GM21528 (cell line): ENCODE results near the gene RAB11FIP4.

Experiments used
- ATAC-seq: cut with Tn5 transposase; IDR thresholded peaks from one replicate; pipeline ENCODE4 v1.9.1; 2021; ENCODE audit warnings: mild to moderate bottlenecking, moderate library complexity; ENCODE audit not compliant: unreplicated experiment, low FRiP score

RAB11FIP4 gene

GRCh38 chr17:31515267-31515666 is 123.8 kb downstream of the RAB11FIP4 start:
- no peak for ATAC-seq

DNA sequence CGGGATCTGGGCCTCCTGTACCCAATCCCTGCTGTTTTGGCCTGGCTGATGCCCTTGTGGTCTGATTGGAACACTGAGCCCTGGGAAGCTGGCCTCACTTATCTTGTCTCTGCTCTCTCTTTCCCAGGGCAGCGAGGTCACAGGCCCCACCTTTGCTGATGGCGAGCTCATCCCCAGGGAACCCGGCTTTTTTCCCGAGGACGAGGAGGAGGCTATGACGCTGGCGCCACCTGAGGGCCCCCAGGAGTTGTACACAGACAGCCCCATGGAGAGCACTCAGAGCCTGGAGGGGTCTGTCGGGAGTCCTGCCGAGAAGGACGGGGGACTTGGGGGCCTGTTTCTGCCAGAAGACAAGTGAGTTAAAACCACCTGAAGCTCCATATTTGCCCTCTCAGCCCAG is 126.0 kb downstream of the RAB11FIP4 start:
- ATAC-seq = no peak

DNA sequence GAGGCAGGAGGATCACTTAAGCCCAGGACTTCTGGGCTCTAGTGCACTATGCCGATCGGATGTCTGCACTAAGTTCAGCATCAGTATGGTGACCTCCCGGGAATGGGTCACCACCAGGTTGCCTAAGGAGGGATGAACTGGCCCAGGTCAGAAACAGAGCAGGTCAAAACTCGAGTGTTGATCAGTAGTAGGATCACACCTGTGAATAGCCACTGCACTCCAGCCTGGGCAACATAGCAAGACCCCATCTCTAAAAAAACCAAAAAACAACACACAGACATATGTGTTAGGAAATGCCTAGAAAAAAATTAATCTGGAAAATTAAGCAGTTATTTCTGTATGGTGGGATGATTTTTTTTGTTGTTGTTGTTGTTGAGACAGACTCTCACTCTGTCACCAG is 127.0 kb downstream of the RAB11FIP4 start:
- ATAC-seq = no peak

DNA sequence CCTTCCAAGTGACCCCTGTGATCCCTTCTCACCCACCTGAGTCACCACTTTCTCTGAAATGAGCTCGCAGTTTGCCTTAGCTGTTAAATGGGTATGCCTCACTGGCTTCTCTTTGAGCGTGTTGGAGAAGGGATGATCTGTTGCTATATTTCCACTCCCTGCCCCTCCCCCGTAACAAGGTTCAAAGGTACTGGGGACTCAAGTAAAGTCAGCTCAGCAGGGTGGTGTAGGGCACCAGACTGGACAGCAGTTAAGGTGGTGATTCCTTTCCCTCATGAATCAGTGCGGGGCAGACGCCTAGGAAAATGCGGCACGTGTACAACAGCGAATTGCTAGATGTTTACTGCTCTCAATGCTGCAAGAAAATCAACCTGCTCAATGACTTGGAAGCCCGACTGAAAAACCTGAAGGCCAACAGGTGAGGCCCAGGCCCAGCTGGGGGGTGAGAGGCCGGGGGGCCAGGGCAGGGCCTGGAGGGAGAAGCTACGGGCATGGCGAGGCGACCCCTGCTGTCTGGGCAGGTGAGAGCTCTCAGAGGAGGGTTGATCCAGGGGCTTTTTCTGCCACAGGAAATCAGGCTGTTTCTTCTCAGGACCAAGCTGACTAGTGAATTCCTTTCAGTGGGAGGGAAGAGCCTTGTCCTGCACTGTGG is 130.3 kb downstream of the RAB11FIP4 start:
- no peak for ATAC-seq

- no peak for ATAC-seq
Observed at GRCh38 chr17:31522284-31522931, 130.9 kb downstream of the RAB11FIP4 start.

DNA sequence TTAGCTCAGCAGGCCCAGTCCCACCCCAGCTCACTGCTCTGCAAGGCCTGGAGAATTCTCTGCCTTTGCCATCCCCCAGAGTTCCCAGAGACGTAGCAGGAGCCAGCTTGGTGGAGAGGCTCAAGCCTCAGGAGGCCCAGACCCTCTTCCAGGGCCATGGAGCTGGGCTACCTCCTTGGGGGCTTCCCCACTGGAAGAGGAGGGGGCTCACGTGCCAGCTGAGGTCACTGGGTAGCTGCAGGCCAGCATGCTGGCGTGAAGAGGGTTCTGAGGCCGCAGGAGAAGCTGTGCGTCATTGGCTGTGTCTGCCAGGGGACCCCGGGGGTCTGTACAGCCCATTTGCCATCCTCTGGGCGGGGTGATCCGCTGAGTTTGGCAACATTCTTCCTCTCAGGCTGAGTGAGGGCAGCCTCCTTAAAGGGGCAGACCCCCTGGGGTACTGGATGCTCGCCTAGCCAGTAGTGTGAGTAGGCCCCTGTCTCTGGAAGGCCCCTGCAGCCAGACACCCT is 131.6 kb downstream of the RAB11FIP4 start:
- no peak for ATAC-seq

DNA sequence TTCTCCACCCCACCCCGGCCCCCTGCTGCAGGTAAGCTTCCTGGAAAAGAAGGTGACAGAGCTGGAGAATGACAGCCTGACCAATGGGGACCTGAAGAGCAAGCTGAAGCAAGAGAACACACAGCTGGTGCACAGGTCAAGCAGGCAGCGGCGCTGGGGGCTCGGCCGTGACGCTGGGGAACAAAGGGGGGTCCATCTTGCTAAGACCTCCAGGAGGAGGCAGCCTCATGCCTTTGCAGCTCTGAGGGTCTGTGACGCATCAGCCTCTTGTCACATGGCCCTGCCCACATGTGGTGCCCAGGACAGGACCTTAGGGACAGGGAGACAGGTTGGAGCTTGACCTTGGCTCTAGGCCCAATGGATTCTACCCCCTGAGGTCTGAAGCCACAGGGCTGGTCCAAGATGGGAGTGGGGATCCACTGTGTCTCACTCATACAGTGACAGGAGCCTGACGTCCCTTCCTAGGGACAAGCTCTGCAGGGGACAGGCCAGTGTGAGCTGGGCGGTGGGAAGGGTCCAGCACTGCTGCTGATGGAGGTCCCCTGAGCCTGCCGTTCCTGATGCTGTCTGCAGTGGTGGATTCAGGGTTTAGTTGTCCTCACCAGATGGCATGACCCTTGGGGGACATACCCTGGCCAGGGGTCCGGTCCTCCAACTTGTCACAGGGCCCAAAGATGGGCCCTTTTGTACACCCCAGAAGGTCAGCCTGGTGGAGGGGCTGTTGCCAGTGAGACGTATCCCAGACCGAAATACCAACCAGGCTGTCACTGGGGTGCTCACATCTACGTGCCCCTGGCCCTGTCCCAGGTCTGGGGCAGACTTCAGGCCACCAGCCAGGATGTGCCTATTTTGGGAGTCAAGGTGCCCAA is 132.6 kb downstream of the RAB11FIP4 start:
- ATAC-seq = no peak

DNA sequence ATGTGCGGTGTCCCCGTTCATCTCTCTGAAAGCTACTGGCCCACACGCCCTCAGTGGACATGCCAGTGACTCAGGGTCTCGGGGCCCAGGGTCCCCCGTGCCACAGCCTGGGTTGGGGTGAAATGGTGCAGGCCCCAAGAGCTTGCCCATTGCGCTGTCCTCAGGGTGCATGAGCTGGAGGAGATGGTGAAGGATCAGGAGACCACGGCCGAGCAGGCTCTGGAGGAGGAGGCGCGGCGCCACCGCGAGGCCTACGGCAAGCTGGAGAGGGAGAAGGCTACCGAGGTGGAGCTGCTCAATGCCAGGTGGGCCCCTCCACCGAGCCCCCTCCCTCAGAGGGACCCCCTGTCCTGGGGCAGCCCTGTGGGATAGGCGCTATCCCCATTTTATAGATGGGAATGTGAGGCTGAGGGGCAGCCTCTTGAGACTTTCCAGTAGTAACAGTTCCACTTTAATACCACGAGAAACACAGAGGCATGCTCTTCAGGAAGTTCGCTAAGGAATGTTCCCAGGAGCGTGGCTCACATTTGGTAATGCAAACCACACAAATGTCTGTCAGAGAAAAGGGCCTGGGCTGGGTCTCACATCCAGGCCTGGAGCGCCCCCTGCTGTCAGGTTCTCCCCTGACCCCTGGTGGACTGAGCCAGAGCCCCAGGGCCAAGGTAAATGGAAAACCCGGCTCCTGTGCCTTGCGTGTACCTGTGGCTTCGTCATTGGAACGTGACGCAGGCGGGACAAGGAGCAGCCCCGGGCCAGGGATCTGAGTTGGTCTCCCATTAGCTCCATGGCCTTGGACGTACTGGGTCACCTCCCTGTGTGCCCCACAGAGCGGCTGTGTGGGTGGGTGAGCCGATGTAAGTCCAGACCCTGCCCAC is 133.7 kb downstream of the RAB11FIP4 start:
- ATAC-seq = no peak

- no peak for ATAC-seq
Observed at GRCh38 chr17:31525801-31526549, 134.5 kb downstream of the RAB11FIP4 start.

DNA sequence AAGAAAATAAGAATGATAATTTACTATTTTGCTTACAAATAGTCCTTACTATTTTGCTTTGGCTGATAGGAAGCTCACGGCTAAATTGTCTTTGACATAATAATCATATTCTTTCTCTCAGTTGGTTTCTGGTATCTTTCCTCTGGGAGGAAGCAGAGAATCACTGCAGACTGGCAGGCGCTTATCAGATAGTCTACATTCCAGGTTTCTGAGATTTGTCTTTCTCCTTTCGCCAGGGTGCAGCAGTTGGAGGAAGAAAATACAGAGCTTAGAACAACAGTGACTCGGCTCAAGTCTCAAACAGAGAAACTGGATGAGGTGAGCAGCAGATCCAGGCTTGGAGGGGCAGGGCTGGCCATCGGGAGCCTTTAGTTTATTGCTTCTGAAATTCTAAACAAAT is 136.1 kb downstream of the RAB11FIP4 start:
- ATAC-seq = no peak

- ATAC-seq = no peak
Observed at GRCh38 chr17:31528291-31528874, 136.9 kb downstream of the RAB11FIP4 start.

DNA sequence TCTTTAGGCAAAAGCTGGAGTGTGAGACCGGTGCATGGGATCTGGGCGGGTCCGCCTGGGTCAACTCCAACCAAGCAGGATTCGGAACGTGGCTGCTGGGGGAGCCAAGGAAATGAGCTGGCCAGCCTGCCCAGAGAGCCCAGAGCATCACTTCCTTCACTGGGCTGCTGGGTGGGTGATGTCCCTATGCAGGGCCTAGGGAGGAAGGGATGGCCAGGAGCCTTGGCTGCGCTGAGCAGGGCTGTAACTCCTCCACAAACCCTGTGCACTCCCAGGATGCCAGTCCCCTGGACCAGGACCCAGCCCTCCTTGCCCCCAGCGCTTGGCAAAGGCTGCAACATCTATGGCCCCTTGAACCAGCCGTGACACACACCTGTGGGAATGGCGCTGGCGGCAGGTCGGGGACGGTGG is 138.4 kb downstream of the RAB11FIP4 start:
- ATAC-seq = no peak

DNA sequence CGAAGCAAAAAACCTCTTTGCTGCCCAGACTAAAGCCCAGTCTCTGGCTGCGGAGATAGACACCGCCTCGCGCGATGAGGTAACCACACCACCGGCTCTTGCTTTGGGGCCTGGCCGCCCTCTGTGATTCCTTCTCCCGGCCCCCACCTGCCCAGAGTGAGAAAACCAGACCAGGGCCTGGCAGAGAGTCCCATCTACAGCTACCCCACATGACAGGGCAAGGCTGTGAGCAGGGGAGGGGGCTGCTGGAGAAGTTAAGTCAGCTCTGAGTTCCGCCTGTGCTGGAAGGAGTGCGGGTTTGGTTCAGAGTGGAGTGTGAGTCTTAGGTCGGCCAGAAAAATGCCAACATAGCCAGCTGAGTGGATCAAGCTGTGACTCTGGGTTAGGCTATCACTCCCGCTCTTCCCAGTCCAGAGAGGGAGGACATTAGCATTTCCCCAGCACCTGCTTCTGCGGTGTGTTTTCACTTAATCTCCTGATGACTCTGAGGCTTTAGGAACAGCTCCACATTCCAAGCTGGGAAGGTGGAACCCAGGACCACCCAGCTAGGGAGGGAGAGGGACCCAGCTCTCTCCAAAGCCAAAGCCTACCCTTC is 139.0 kb downstream of the RAB11FIP4 start:
- no peak for ATAC-seq

GRCh38 chr17:31531336-31531980 is 140.0 kb downstream of the RAB11FIP4 start:
- no peak for ATAC-seq

DNA sequence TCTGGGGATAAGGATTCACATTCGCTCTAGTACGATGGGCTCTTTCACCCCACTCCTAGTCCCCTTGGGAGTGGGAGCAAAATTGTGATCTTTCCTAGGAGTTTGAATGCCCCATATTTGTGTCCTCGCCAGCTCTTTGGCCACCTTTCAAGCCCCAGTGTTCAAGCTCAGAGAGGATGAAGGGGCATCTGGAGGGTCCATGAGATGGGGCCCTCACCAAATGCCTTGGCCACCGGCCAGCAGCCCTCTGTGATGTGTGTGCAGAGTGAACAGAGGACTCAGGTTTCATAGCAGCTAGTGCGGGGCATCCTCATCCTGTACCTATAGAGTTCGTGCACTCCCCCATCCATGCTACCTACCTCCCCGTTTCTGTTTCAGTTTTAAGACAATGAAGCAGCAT is 140.6 kb downstream of the RAB11FIP4 start:
- ATAC-seq = no peak

DNA sequence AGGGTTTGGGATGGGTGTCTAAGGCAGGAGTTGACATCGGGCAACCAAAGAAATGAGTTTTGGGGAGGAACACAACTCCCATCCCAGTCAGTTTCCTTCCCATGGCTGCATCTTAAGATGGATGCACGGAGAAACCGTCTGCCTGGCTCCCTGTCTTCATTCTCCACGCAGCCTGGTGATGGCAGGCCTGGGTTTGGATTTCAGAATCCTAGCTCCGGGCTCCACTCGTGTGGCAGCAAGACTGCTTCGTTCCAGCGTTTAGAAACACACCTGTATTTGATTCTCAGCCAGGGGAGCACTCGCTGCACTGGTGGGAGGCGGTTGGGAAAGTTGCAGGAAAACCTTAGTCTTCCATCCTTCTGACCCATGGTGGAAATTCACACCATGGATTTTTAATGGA is 141.1 kb downstream of the RAB11FIP4 start:
- no peak for ATAC-seq

- no peak for ATAC-seq
Observed at GRCh38 chr17:31533546-31534155, 142.2 kb downstream of the RAB11FIP4 start.
